ENCODE results near the gene KAT2A.
A peak's percentile ranks its signal among the peaks of the same experiment; 100 is the strongest.

KAT2A gene

DNA sequence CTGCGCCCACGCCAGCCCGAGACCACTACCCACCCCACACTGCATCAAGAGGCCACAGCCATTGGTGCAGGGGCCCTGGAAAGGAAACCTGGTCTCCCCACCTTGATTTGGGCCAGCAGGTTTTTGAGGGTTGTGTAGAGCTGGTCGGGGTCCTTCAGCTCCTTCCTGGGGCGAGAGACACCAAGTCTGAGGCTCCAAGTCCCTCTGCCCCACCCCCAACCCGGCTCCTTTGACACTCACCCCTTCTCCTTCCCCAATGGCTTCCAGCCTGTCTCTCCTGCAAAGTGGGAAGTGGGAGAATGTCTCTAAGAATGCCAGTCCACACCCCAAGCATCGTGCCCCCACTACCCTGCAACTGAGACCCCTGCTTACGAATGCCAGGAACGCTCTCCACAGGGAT lies 7.0 kb downstream of the KAT2A start:
- DNase-seq (ENCODE audit: low read depth) = no peak

DNA sequence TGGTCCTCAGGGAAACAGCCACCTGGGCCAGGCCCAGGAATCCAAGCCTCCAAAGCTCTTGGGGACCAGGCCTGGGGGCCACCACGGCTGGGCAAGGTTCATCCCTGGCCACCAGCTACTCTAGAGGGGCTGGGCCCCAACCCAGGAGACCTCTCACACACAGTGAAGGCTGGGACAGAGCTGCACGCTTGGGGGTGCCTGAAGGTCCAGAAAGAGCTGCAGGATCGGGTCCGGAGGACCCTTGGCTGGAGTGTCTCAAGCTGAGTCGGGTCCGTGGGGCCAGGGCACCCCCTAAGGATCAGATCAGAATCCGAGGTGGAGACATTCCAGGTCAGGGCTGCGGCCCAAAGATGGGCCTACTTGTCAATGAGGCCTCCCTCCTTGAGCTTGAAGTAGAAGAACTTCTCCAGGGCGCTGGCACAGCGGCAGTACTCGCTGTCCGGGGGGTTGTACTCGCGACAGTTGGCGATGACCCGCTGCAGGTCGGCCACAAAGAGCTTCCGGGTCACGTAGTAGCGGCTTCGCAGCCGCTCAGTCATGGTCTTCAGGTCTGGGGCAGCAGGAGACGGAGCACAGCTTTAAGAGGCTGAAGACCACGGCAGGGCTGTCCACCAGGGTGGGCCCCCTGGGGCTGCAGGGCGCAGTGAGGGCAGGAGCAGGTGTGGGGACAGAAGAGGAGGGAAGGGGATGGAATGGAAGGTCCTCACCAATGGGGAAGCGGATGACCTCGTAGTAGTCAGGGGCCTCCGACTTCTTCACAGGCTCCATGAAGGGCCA lies 7.7 kb downstream of the KAT2A start:
- DNase-seq (ENCODE audit: low read depth) = no peak

DNA sequence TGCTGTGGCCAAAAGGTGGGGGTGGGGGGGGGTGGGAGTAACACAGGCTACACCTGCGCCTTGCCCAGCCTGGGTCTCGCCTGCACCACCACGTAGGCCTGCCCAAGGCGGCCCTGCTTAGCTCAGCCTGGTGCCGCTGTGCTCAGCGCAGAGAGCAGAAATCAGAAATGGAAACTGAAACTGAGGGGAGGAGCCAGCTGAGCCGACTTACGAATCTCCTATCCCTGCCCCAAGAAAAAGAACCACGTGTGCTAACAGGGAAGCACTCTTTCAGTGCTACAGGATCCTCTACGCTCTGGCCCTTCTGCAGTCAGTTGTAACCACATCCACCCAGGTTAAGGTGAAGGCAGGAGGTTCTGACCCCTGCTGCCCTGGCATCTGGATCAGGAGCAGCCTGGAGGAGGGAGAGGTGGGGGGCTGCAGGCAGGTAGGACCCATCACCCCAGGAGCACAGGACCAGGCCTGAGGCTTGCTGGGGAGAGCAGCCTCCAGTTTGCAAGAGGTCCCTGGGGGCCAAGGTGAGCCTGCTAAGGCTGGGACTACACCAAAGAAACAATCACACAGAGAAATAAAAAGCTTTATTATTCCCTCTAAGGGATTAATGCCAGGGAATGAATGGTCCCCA lies 8.5 kb downstream of the KAT2A start, which contains the start of gene DHX58:
Gene DHX58 (minus strand): TSS at position 163 of the 625 bp plus-strand sequence. CDS start 822 bp downstream, outside the sequence.
- DNase-seq (ENCODE audit: low read depth) = peak; percentile 82

DNA sequence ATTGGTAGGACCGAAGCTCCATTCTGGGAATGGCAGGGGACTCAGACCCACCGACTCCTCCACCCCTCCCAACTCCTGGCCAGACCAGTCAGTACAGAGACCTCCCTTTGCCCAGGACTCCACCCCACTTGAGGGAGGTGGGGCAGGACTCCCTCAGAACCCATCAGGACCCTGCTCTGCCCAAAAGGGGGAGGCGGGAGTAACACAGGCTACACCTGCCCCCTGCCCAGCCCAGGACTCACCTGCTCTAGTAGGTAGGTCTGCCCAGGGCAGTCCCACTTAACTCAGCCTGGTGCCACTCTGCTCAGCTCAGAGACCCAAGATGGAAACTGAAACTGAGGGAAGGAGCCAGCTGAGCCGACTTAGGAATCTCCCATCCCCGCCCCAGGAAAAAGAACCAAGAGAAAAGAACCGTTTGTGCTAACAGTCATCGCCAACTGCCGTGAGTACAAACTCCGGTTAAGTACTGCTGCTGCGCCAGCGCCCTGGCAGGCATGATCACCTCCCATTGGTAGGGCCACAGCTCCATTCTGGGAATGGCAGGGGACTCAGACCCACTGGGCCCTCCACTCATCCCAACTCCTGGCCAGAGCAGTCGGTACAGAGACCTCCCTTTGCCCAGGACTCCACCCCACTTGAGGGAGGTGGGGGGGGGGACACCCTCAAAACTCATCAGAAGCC lies 9.2 kb downstream of the KAT2A start:
- peak; percentile 27 for DNase-seq (ENCODE audit: low read depth)

DNA sequence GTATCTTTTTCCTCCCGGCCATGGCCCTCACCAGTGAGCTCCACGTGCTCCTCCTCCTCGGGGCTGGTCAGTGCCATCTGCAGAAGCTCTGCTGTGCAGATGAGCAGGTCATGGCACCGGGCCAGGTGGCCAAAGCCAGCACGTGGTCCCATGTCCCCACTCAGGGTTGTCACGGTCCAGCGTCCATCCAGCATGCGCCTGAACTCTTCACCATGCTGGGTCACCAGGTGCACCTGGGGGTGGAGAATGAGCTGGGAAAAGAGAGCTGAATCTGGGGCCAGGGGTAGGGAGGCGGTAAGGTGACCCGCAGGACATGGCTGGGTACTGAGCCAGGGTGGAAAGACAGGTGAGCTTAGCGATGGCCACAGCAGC lies 9.9 kb downstream of the KAT2A start:
- DNase-seq (ENCODE audit: low read depth) = no peak

DNA sequence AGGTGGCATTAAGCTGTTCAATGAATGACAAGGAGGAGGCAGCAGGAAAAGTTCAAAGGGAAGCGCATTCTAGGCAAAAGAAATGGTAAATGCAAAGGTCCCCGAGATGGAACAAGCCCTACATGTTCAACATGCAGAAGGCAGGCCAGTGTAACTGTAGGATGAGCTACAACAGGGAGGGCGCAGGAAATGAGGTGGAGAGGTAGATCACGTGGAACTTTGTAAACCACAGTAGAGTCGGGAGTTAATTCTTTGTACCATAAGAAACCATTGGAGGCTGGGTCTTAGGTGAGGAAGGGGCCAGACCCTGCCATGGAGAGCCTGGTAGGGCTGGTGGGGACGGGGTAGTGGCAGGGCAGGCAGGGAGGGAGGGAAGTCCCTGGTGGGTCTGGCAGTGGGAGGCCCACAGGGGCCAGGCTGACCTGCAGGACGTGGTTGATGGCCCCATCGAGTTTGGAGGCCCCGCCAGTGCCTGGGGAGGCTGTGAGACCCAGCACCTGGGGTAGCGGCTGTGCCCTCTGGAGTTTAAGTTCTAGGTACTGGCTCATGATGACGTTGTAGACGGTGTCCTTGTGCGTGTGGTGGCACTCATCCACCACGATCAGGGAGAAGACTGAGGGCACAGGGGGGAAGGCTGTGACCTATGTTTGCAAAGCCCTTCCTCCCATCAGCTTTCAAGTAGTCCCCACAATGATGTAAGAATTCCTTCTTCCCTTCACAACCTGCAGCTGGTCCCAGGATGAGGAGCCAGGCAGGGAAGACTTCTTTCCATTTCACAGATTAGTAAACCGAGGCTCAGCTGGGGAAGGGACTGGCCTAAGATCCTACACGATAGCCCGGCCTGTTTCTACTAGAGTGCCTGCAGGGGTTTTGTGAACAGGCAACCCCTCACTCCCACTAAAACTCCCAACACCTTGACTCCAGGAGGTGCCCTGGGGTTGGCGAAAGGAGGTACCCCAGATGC lies 10.6 kb downstream of the KAT2A start:
- no peak for DNase-seq (ENCODE audit: low read depth)

DNA sequence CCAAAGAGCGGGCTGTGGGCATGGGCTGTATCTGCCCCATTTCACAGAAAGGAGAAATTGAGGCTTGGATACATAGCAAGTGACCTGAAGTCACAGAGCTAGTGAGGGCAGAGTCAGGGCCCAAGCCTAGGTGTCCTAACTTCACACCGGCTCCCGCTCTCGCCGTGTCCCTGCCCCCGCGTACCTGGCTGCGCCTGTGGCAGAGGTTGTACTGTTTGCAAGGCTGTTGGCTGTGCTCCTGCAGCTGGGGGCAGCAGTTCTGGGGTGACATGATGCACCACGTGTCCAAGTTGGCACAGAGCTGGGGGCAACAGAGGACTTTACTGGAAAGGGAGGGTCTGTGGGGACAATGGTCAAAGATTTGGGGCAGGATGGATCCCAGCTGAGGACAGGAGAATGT lies 12.1 kb downstream of the KAT2A start:
- DNase-seq (ENCODE audit: low read depth) = no peak

DNA sequence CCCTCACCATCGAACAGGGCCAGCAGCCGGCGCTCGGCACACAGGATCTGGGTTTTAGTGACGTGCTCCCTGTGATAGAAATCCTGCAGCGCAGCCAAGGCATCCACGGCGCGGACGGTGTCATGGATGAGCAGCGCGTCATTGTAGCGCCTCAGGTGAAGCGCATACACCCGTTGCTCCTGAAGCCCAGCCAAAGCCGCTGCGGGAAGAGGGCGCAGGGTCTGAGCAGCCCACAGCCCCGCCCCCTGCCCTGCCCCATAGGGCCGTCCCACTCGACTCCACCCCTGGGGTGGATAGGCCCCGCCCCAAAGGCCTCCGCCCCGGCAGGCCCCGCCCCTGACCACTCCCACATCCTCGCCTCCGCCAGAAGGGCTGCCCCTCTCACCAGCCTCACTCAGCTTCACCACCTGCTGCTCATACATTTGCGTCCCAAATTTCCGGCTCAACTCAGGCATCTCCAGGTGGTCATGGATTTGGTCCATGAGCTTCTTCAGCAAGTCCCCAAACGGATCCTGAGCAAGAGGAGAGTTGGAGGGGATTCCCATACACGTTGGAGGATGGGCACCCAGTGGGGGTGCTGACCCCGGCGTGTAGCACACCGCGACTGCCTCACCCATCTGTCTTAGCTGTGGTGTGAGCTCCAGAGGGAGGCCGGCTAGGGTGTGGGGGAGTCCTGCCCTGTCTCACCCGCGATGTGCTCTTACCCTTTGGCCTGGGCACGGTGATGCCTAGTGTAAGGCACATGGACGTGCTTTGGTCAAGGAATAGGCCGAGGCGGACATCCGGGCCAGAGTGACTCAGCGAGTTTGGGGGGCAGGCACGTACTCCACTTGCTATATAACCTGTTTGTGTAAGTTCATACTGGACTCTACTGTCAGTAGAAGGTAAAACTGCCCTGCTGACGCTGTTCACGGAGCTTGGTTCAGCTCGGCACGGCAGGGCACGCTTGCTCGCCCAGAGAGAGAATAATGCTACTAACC lies 13.3 kb downstream of the KAT2A start:
- DNase-seq (ENCODE audit: low read depth) = no peak

DNA sequence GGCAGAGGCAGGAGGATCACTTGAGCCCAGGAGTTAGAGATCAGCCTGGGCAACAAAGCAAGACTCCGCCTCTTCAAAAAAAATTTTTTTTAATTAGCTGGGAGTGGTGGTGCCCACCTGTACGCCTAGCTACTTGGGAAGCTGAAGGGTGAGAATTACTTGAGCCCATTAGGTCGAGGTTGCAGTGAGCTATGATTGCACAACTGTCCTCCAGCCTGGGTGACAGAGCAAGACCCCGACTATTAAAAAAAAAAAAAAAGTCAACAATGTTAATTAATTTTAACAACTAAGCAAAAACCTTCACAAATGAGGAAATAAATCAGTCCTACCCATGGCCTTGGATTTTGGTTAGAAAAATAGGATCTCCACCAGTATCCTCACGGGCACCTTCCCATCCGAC lies 14.0 kb downstream of the KAT2A start:
- no peak for DNase-seq (ENCODE audit: low read depth)

DNA sequence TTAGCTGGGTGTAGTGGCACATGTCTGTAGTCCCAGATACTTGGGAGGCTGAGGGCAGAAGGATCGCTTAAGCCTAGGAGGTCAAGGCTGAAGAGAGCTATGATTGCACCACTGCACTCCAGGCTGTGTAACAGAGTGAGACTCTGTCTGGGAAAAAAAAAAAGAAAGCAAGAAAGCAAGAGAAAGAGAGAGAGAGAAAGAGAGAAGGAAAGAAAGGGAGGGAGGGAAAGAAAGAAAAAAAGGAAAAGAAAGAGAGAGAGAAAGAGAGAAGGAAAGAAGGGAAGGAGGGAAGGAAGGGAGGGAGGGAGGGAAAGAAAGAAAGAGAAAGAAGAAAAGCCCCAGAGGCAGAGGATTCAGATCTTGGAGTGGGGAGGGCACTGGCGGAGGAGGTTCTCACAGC lies 15.2 kb downstream of the KAT2A start:
- no peak for DNase-seq (ENCODE audit: low read depth)

DNA sequence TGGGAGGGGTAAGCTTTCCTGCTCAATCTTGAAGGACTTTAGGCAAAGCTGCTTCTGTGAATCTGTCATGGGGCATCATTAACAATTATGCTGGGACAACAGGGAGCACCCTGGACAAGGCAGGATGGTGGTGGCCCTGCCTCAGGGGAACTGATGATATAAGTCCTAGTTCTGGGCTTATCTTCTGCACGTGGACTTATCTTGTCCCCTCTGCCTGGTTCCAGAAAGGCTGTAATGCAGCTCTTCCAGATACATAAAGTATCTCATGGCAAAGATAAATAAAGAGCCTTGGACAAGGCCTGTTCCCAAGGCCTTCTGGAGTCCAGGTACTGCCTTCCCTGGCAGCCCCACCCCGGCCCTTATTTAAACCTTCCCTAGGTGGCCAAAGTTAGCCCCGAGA lies 16.9 kb downstream of the KAT2A start:
- no peak for DNase-seq (ENCODE audit: low read depth)

DNA sequence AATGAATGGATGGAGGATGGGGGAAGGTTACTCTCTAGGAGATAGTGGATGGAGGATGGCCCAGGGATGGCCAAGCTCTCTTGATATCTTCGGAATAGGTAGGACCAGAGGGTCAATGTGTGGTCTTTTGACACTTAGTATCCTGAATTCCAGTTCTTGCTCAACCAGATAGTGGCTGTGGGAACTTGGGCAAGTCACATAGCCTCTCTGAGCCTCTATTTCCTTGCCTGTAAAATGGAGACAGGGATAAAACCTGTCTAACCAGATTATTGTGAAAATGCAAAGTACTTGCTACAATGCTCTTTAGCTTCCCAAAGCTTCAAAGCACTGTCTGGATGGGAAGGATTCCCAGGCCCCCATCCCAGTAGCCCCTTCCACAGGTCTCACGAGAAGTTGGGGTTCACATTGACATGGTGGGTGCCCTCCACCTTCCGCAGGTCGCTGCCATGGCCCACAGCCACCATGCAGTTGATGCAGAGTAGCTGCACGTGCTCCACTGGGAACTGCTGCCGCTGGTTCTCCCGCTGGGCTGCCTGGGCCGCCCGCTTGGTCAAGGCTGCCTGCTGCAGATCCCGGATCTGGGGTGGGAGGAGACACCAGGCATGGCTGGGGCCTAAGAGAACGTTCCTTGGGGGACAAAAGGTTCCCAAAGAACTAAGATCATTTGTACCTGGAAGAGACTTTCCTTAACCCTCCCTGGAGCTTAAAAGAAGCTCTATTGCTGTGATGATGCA lies 17.8 kb downstream of the KAT2A start:
- DNase-seq (ENCODE audit: low read depth) = no peak

DNA sequence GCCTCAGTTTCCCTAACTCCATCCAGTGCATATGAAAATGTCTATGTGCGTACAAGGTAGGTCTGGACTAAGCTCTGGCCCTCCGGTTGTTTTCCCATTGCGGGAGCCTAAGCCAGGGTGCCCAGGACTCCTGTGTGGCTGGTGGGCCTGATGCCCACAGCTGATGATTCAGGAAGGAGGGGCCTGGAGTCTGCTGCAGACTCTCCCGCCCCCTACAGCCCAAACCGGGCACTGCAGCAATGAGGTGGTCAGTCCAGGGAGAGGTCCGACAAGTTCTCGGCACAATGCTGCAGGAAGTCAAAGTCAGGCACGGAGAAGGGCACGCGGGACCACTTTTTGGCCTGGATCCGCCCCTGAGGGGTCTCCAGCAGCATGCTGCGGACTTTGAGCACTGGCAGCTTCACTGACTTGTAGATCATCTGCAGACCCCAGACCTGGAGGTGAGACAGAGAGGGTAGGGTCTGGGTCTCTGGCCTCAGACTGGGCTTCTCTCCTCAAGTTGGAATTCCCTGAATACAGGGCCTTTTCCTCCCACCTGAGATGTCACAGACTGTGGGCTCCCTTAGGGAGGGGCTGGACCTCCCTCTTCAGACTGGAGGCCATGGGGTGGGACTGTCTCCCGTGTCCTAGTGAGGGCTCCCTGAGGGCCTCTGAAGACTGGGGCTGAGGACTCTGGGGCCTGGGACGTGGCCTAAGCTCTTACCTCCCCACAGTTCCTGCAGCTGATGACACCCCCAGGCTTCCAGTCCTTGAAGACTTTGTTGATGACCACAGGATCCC lies 19.5 kb downstream of the KAT2A start:
- peak; percentile 39 for DNase-seq (ENCODE audit: low read depth)

DNA sequence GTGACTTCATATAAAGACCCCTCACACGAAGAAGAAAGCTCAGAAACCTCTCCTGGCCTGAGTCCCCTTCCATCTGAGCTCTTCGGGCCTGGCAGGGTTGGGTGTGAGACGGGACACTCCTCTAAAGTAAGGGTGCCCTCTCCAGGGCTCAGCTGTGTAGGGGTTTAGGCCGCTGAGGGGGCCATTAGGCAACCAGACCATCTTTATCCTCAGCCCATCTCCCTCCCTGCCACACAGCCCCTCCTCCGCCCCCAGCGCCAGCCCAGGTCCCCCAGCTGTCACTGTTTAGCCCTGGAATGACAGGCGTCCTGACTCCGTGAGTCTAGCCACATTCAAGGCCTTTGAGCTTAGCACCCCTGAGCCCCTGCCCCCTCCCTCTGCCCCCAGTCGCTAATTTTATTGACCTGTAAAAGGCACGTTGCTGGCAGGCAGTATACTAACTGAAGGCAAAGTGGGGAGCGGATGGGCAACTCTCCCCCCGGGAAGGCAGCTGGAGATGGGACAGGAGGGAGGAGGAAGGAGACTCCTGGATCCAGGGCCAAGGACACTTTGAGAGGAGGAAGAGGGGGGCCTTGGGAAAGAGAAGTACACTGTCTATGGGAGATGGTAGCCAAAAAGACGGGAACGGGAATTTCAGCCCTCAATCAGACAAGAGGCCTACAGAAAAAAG lies 22.3 kb downstream of the KAT2A start:
- no peak for DNase-seq (ENCODE audit: low read depth)

DNA sequence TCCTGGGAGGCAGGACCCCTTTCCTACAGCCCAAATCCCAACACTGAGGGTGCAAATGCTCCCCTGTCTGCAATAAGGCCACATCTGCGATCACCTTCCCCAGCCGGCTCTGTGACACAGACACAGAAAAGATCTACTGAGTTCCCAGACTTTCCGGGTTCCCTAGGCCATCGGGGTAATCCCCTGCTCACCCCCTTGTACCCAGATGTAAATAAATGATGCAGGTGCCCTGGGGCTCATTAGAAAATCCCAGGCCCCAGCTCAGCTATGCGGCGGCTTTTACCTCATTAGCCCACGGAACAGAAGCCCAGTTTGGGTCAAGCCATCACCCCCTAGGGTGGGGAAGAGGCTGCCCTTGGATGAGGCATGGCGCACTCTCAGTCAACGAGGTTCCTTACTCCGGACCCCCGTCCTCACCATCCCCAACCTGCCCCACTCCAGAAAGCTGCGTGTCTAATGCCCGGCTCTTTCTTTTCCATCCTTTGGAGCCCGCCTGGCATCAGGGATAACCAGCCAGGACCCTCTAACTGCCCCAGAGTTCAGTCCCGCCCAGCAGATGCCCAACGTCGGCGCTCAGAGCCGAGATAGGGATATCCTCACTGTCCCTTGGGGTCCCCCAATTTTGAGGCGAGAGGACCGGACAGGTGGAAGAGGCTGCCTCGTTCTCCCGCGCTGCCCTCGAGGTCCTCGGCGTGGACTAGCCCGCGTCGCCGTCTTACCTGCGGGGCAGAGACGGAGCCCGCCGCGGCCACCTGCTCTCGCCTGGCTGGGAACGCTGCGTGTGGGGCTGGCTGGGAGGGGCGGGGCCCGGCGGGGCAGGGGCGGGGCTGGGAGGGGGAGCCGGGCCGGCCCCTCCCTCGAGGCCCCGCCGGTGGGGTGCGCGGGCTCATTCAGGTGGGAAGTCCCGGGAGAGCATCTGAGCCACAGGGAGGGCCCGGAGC lies 23.2 kb downstream of the KAT2A start, which contains the start of gene ZNF385C:
Gene ZNF385C (minus strand): TSS at position 783 of the 941 bp plus-strand sequence. CDS start 35,417 bp downstream, outside the sequence.
- DNase-seq (ENCODE audit: low read depth) = no peak

DNA sequence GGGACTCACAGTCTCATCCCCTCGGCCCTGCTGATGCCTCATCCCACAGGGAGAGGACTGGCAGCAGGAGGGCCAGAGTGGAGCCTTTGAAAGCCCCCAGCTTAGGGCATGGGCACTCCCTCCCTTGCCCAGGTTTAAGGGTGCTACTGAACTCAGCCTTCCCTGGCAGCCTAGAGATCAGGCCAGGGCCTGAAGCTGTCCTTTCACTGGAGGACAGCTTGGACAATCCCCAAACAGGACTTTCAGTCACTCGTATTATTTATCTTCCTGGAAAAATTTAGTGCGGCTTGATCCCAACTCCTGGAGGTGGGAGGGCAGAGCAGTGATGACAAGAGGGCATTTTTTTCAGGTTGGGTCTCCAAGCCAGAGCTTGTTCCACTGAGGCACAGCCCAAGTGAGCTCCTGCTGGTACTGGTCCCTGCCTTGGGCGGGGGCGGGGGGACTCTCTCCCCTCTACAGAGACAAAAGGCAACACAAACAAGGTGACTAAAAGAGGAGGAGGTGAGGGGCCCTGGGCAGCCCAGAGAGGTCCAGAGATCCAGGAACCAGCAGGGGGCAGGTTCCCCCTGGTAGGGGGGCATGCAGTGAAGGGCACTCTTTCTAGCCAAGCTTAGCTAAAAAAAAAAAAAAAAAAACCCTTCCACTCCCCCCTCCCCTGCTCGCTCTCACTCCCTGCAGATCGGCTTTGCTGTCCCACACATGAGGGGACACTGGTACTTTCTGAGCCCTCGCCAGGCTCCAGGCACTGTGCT lies 24.6 kb downstream of the KAT2A start:
- DNase-seq (ENCODE audit: low read depth) = no peak
